ENCODE data around the gene CBLN3.

GRCh38 chr14:24389226-24389848 lies 40.1 kb downstream of the CBLN3 start:
- TF ChIP-seq TCF7L2 (IDR thresholded peaks at IDR 0.05; ENCODE audit: borderline replicate concordance, low read depth, low read length) (no peak), CTCF (tag by site-specific recombination; IDR thresholded peaks at IDR 0.05) (no peak), ZNF324 (tag by site-specific recombination; IDR thresholded peaks at IDR 0.05) (no peak), ZNF660 (tag by site-specific recombination; IDR thresholded peaks at IDR 0.05) (no peak), ZNF658 (tag by site-specific recombination; IDR thresholded peaks at IDR 0.05) (no peak), PBX3 (CRISPR knock-in tag; IDR thresholded peaks at IDR 0.05) (no peak), ZNF121 (tag by site-specific recombination; IDR thresholded peaks at IDR 0.05) (no peak), KLF10 (tag by site-specific recombination; IDR thresholded peaks at IDR 0.05) (no peak), GLI4 (tag by site-specific recombination; IDR thresholded peaks at IDR 0.05) (no peak), ZNF530 (tag by site-specific recombination; IDR thresholded peaks at IDR 0.05; ENCODE audit: low read depth) (no peak), ZNF184 (tag by site-specific recombination; IDR thresholded peaks at IDR 0.05) (no peak)
